Upper lobe of left lung (tissue), 4 donors: ENCODE results near the gene TBXAS1.

ENCODE experiments used
- CTCF ChIP-seq, 6 experiments: fragments of 450-650 bp in 4 of 6; fragments of 200-600 bp in 2 of 6; sonication (generic) in 2 of 6; IDR thresholded peaks; one replicate each; pipeline ENCODE4 v1.5.1; 2016 to 2019; ENCODE audit warnings: antibody characterized with exemption in 6 of 6
- POLR2A ChIP-seq, 4 donors: fragments of 450-650 bp; IDR thresholded peaks; one replicate each; pipeline ENCODE4 v1.5.1; 2016 to 2017; ENCODE audit warnings: antibody characterized with exemption in 4 of 4, mild to moderate bottlenecking in 2 of 4

- TF ChIP-seq CTCF (IDR thresholded peaks at IDR 0.05) (no peak), POLR2A (IDR thresholded peaks at IDR 0.05) (no peak)
Observed at GRCh38 chr7:139846297-139846696, 17.2 kb downstream of the TBXAS1 start.
